C4-2B (cell line): ENCODE measurements around the gene EXOC6B.

Source experiments
- ZFX ChIP-seq: fragments of 450-650 bp; IDR thresholded peaks from 2 replicates; pipeline ENCODE4 v1.6.1; 2017
- TF ChIP-seq, protein P1 (sequence below): fragments of 450-650 bp; conservative IDR thresholded peaks from 2 replicates; pipeline ENCODE4 v1.5.1; 2017; ENCODE audit warnings: mild to moderate bottlenecking

DNA sequence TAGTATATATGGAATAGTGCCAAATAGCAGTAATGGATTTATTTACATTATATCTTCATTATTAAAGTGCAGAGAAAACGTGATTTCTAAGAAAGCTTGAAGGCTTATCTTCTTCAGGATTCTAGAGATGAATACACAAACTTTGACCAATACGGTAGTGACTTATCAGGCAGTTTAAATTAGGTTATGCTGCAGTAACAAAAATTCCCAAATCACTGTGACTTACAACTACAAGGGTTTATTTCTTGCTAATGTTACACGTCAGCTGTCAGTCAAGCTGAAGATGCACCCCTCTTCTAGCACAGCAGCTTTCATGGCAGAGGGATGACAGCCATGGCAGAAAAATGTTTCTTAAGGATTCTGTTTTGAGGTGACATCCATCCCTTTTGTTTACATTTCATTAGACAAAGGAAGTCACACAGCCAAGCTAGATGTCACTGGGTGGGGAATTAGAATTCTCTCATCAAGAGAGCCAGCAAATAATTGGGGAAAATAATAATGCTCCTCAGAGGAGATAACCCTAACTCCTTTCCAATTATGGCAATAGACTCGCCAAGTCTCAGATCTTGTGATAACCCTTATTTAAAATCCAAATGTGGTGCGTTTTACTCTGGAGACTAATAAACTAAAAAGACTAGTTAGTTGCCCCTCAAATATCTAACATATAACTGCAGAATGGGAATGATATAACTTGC is 409.9 kb downstream of the EXOC6B start:
- TF ChIP-seq, protein P1, sequence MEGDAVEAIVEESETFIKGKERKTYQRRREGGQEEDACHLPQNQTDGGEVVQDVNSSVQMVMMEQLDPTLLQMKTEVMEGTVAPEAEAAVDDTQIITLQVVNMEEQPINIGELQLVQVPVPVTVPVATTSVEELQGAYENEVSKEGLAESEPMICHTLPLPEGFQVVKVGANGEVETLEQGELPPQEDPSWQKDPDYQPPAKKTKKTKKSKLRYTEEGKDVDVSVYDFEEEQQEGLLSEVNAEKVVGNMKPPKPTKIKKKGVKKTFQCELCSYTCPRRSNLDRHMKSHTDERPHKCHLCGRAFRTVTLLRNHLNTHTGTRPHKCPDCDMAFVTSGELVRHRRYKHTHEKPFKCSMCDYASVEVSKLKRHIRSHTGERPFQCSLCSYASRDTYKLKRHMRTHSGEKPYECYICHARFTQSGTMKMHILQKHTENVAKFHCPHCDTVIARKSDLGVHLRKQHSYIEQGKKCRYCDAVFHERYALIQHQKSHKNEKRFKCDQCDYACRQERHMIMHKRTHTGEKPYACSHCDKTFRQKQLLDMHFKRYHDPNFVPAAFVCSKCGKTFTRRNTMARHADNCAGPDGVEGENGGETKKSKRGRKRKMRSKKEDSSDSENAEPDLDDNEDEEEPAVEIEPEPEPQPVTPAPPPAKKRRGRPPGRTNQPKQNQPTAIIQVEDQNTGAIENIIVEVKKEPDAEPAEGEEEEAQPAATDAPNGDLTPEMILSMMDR, result no peak
- TF ChIP-seq ZFX, result no peak
